Kidney tubule cell (primary cell): ENCODE results near the gene ZNF219.

Experiments used
- DNase-seq: peaks from one replicate; pipeline ENCODE4 v3.0.0-alpha.2; 2018; ENCODE audit warnings: low spot score

Gene ZNF219

DNA sequence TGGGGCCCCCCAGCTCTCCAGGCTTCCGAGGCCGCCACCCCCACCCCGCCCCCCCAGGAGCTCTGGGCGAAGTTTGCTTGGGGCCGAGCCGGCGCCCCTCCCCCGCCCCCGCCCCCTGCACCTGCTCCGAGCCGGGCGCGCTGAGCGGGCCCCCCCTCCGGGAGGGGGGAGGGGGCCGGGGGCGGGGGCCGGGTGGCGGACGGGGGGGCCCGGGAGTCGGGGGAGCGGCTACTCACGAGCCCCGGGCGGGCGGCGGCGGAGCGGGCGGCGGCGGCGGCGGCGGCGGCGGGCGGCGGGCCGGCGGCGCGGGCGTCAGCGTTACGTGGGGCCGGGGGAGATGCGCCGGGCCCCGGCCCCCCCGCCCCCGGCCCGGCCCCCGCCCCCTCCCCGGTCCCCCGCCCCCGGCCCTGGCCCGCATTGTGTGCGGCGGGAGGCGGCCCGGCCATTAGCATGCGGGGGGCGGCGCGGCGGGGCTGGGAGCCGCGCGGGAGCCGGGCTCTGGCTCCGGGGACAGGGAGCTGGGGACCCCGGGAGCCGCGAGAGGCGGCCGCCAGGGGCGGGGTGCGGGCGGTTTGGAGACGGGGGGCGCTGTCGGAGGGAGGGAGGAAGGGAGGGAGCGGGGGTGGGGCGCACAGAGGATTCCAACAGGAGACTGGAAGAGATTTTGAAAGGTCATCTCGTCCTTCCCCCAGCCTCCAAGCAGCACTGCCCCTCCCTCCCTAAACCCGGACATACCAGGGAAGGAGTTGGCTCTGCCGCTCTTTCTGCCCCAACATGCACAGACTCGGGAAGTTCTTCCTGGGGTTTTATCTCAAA is at the start of gene ZNF219:
Gene ZNF219 (minus strand): TSS at position 580 of the 816 bp plus-strand sequence. CDS start 5,064 bp downstream, outside the sequence.
- DNase-seq, result peak; percentile 58

DNA sequence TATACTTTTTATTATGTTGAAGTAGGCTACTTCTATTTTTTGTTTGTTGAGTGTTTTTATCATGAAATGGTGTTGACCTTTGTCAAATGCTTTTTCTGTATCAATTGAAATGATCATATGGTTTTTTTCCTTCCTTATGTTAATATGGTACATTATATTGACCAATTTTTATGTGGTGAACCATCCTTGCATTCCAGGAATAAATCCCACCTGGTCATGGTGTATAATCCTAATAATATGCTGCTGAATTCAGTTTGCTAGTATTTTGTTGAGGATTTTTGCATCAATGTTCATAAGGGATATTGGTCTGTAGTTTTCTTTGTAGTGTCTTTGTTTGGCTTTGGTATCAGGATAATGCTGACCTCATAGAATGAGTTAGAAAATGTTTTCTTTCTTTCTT is 47.0 kb upstream of the ZNF219 start:
- DNase-seq, result no peak

GRCh38 chr14:21142357-21142756 is 43.9 kb upstream of the ZNF219 start:
- DNase-seq, result no peak

- peak; percentile 9 for DNase-seq
Measured at GRCh38 chr14:21136024-21136423, 37.6 kb upstream of the ZNF219 start.

GRCh38 chr14:21133901-21134300 is 35.4 kb upstream of the ZNF219 start:
- DNase-seq, result no peak

GRCh38 chr14:21123429-21123828 is 25.0 kb upstream of the ZNF219 start:
- no peak for DNase-seq

GRCh38 chr14:21121122-21121521 is 22.7 kb upstream of the ZNF219 start:
- peak; percentile 45 for DNase-seq

DNA sequence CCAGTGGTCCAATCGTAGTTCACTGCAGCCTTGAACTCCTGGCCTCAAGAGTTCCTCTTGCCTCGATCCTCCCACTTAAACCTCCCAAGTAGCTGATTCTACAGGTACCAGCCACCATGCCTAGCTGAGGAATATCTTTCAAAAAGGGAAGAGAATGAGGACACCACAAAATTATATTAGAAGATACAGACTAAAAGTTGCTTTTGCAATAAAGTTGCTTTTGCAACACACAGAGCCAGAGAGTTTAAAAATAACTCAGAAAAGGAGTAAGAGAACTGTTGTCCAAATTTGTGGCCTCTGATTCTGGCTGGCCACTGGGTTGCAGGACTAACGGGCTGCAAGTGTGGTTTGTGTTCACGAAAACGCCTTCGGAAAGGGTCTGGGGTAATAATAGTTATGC is 22.2 kb upstream of the ZNF219 start:
- DNase-seq, result no peak

DNA sequence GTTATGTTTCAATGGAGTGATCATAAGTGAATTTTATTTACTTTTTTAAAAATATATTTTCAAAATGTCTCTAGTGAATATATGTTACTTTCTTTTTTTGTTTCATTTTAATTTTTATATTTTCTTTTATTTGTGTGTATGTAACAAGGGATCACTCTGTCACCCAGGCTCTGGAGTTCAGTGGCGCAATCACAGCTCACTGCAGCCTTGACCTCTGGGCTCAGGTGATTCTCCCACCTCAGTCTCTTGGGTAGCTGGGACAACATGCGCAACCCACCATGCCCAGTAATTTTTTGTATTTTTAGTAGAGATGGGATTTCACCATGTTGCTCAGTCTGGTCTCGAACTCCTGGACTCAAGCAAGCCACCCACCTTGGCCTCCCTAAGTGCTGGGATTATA is 20.5 kb upstream of the ZNF219 start:
- DNase-seq, result no peak

DNA sequence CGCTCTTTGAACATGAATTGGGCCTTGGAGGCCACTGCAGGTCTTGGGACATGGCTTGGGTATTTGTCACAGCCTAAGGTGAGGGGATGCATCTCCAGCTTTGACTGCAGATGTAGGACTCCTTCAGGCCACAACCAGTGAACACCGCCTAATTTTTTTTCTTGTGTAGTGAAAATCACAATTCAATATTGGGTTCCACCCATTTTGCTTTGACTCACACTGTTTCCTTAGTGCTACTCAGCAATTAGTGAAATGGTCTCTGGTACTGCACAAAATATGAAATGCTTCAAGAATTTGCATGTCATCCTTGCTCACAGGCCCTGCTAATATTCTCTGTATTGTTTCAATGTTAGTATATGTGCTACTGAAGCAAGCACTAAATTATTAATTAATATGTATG is 14.9 kb upstream of the ZNF219 start:
- no peak for DNase-seq

- no peak for DNase-seq
Measured at GRCh38 chr14:21112255-21112654, 13.8 kb upstream of the ZNF219 start.

DNA sequence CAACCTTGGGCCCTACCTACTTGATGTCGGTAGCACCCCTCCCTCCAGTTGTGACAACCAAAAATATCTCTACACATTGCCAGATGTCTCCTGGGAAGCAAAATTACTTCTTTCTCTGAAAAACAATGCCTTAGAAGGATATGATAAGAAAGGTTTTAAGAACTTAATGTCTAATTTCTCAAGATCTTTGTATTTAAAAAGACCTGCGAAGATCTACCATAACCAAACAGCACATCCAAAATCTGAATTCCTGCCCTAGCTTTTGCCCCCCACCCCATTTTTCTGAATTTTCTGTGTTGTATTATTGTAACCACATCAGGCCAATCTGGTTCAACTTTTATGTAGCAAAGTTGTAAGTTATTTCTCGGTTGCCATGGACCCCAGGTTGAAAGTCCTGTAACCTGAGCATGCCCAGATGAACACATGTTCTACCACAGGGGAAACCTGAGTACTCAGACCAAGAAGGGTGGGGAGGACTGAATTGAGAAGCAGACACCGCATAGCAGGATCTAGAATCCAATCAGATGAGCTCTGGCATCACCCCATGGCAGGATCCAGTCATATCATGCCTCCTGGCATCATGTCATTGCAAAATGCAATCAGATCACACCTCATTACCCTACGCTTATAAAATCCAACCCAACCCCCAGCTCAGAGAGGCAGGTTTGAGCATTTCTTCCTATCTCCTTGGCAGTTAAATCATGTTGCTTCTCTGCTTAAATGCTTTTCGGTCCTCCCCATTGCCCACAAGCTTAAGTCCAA is 11.1 kb upstream of the ZNF219 start:
- no peak for DNase-seq

GRCh38 chr14:21108791-21109190 is 10.3 kb upstream of the ZNF219 start:
- DNase-seq, result no peak

GRCh38 chr14:21107283-21107800 is 8.9 kb upstream of the ZNF219 start:
- peak; percentile 69 for DNase-seq

DNA sequence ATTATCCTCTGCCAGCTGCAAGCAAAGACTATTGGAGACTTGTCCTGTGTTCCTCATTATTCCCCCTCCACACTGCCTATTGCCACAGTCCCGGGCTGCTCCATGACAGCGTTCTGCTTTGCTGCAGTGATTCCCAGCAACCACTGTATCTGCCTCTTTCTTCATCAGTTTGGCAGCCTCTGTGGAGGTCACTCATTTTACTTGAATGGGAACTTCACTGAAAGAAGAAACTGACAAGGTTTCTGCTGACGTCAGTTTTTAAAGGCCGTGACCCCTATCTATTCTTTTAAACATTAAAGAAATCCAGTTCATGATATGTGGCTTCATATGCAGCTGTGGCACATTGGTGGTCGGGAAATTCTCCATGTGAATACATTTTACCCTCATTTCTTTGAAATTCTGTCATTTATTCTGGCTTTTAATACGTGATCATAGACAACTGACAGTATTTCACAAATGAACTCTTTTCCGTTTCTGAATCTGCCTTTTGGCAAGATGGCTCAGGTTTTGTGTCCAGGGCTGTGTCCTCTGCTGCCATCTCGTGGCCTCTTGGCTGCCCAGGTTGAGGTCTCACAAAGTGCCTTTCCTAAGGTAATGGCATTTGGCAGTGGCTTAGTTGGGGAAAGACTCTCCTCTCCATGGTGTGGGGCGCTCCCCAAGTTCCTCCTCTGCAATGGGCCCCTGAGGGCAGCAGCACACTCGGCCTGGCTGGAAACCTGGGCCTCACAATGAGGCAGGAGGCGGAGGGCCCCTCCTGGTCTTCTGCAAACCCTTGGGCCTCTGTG is 8.2 kb upstream of the ZNF219 start:
- DNase-seq, result peak; percentile 82

DNA sequence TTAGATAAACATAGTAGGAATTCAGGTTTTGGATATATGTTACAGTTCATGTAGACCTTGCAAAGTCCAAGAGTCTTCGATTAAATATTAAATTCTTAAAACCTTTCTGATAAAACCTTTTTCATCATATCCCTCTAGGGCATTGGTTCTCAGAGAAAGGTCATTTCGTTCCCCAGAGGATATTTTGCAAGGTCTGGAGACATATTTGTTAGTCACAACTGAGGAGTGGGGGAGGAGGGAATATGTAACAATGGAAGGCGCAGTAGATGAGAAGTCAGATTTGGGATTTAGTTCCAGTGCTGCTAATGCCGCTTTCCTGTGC is 7.7 kb upstream of the ZNF219 start:
- DNase-seq, result no peak

GRCh38 chr14:21105095-21105494 is 6.6 kb upstream of the ZNF219 start:
- DNase-seq, result no peak

DNA sequence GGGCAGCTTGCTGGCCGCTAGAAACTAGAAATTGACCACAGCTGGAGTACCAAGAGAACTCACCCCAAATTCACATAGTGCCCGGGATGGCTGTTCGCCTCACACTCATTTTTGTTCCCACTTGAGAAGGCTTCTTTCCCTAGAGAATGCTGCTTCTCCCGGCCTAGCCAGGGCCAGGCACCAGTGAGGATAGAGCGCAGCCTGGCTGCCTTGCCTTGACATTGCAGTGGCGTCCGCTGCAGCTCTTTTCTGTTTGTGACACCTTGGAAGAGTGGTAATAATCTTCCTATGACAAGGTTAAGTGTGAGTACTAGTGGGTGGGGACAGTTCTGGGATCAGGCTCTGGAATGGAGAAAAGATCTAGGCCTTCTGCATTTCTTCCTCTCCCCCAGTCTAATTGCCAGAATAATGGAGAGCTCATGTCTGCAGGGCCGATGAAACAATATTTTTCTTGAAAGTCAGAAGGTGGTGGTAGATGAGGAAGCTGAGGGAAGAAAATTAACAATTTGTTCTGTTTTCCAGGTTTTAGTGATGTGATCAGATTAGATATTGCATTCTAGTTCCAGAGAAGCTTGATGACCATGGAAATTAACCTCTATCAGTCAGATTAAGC is 6.1 kb upstream of the ZNF219 start:
- DNase-seq, result peak; percentile 86

- peak; percentile 95 for DNase-seq
Measured at GRCh38 chr14:21103710-21104447, 5.4 kb upstream of the ZNF219 start.

GRCh38 chr14:21103411-21103709 is 4.9 kb upstream of the ZNF219 start:
- DNase-seq, result no peak
